H9 (cell line): ENCODE measurements around the gene MUC4. TPM values are rescaled to one million over a fixed set of nuclear protein-coding genes. Genes with fewer than 3 reads are reported as not detected.
A peak's percentile ranks its signal among the peaks of the same experiment; 100 is the strongest.

Experiments used
- DNase-seq: peaks from one replicate; pipeline ENCODE4 v3.0.0-alpha.2; 2017
- H2AFZ ChIP-seq: one replicate; pipeline ENCODE4 v1.6.1; 2013; ENCODE audit warnings: mild to moderate bottlenecking, low read length, control low read depth, moderate library complexity
- H2AK5ac ChIP-seq: 2 replicates; pipeline ENCODE4 v1.6.1; 2013; ENCODE audit warnings: low read length, control low read depth, mixed read lengths; ENCODE audit not compliant: insufficient read length
- H2BK120ac ChIP-seq: one replicate; pipeline ENCODE4 v1.6.1; 2013; ENCODE audit warnings: low read depth, mild to moderate bottlenecking, low read length, control low read depth, inconsistent platforms; ENCODE audit not compliant: poor library complexity, severe bottlenecking
- H2BK12ac ChIP-seq: 2 replicates; pipeline ENCODE4 v1.6.1; 2013; ENCODE audit warnings: low read length, control low read depth, mixed read lengths, low read depth; ENCODE audit not compliant: insufficient read length
- H2BK15ac ChIP-seq: 2 replicates; pipeline ENCODE4 v1.6.1; 2013; ENCODE audit warnings: low read depth, low read length, control low read depth
- H2BK20ac ChIP-seq: one replicate; pipeline ENCODE4 v1.6.1; 2013; ENCODE audit warnings: low read depth, mild to moderate bottlenecking, low read length, control low read depth, inconsistent platforms; ENCODE audit not compliant: poor library complexity, severe bottlenecking
- H2BK5ac ChIP-seq: 2 replicates; pipeline ENCODE4 v1.6.1; 2013; ENCODE audit warnings: low read length, control low read depth, mixed read lengths; ENCODE audit not compliant: insufficient read length
- H3K14ac ChIP-seq: 2 replicates; pipeline ENCODE4 v1.6.1; 2013; ENCODE audit warnings: low read length, control low read depth; ENCODE audit not compliant: insufficient read depth
- H3K18ac ChIP-seq: 2 replicates; pipeline ENCODE4 v1.6.1; 2013; ENCODE audit warnings: low read depth, mild to moderate bottlenecking, mixed read lengths, low read length, control low read depth; ENCODE audit not compliant: insufficient read length
- H3K23ac ChIP-seq: 2 replicates; pipeline ENCODE4 v1.6.1; 2013; ENCODE audit warnings: low read length, control low read depth, mixed read lengths, low read depth; ENCODE audit not compliant: insufficient read length
- H3K23me2 ChIP-seq: 2 replicates; pipeline ENCODE4 v1.6.1; 2013; ENCODE audit warnings: low read depth, mild to moderate bottlenecking, mixed read lengths, low read length, control low read depth; ENCODE audit not compliant: insufficient read length, poor library complexity, severe bottlenecking
- H3K27ac ChIP-seq: 2 replicates; pipeline ENCODE4 v1.5.1; 2013; ENCODE audit warnings: low read length, control low read depth, mixed read lengths, low read depth; ENCODE audit not compliant: insufficient read length
- H3K27me3 ChIP-seq: 2 replicates; pipeline ENCODE4 v1.6.1; 2013; ENCODE audit warnings: low read length, control low read depth, inconsistent platforms; ENCODE audit not compliant: insufficient read depth
- H3K4ac ChIP-seq: 2 replicates; pipeline ENCODE4 v1.6.1; 2013; ENCODE audit warnings: low read depth, mild to moderate bottlenecking, control low read depth, inconsistent platforms, low read length, moderate library complexity
- H3K4me1 ChIP-seq: 2 replicates; pipeline ENCODE4 v1.6.1; 2013; ENCODE audit warnings: low read length, control low read depth, inconsistent platforms; ENCODE audit not compliant: insufficient read depth
- H3K4me2 ChIP-seq: 2 replicates; pipeline ENCODE4 v1.6.1; 2013; ENCODE audit warnings: low read length, control low read depth, mixed read lengths; ENCODE audit not compliant: insufficient read length, insufficient read depth
- H3K56ac ChIP-seq: 2 replicates; pipeline ENCODE4 v1.6.1; 2013; ENCODE audit warnings: low read depth, mild to moderate bottlenecking, mixed read lengths, low read length, control low read depth; ENCODE audit not compliant: insufficient read length
- H3K79me1 ChIP-seq: 2 replicates; pipeline ENCODE4 v1.6.1; 2013; ENCODE audit warnings: low read depth, mild to moderate bottlenecking, moderate library complexity, low read length, control low read depth, inconsistent platforms; ENCODE audit not compliant: insufficient read depth, poor library complexity, severe bottlenecking
- H3K79me2 ChIP-seq: 2 replicates; pipeline ENCODE4 v1.6.1; 2013; ENCODE audit warnings: low read length, control low read depth, inconsistent platforms; ENCODE audit not compliant: insufficient read depth
- H3K9ac ChIP-seq: 2 replicates; pipeline ENCODE4 v1.6.1; 2013; ENCODE audit warnings: low read length, control low read depth, mixed read lengths; ENCODE audit not compliant: insufficient read length; ENCODE audit errors: extremely low read depth
- H3K9me3 ChIP-seq: one replicate; pipeline ENCODE4 v1.6.1; 2013; ENCODE audit warnings: low read depth, low read length, inconsistent platforms; ENCODE audit not compliant: control insufficient read depth
- H3T11ph ChIP-seq: one replicate; pipeline ENCODE4 v1.6.1; 2013; ENCODE audit warnings: mild to moderate bottlenecking, low read length, control low read depth, inconsistent platforms
- H4K20me1 ChIP-seq: one replicate; pipeline ENCODE4 v1.6.1; 2013; ENCODE audit not compliant: control insufficient read depth, insufficient read length, insufficient read depth
- H4K5ac ChIP-seq: 2 replicates; pipeline ENCODE4 v1.6.1; 2013; ENCODE audit warnings: low read depth, mild to moderate bottlenecking, mixed read lengths, low read length, control low read depth; ENCODE audit not compliant: insufficient read length
- H4K8ac ChIP-seq: replicated peaks from 2 replicates; pipeline ENCODE4 v1.6.1; 2013; ENCODE audit warnings: low read length, control low read depth, mixed read lengths, low read depth; ENCODE audit not compliant: insufficient read length
- H4K91ac ChIP-seq: 2 replicates; pipeline ENCODE4 v1.6.1; 2013; ENCODE audit warnings: low read depth, mild to moderate bottlenecking, moderate library complexity, mixed read lengths, low read length, control low read depth; ENCODE audit not compliant: insufficient read length
- H3K27ac Mint-ChIP-seq, 3 experiments: 2 replicates in 2 of 3; 3 replicates in 1 of 3; pipeline ENCODE4 v1.8.0; 2020 to 2021; ENCODE audit warnings: mixed read lengths in 3 of 3, mild to moderate bottlenecking in 1 of 3, moderate library complexity in 1 of 3
- H3K27me3 Mint-ChIP-seq: 2 replicates; pipeline ENCODE4 v1.8.0; 2021; ENCODE audit warnings: low read depth, mild to moderate bottlenecking, moderate library complexity, mixed read lengths
- H3K36me3 Mint-ChIP-seq, 3 experiments: 2 replicates in 2 of 3; 3 replicates in 1 of 3; pipeline ENCODE4 v1.8.0; 2020 to 2021; ENCODE audit warnings: low read depth in 3 of 3, mixed read lengths in 3 of 3; ENCODE audit not compliant: insufficient read depth in 1 of 3
- H3K4me1 Mint-ChIP-seq, 2 experiments: 2 replicates each; pipeline ENCODE4 v1.8.0; 2020; ENCODE audit warnings: mixed read lengths in 2 of 2
- H3K4me3 Mint-ChIP-seq, 2 experiments: 2 replicates in 1 of 2; 3 replicates in 1 of 2; pipeline ENCODE4 v1.8.0; 2020 to 2021; ENCODE audit warnings: mild to moderate bottlenecking in 2 of 2, mixed read lengths in 2 of 2, moderate library complexity in 1 of 2
- H3K9me3 Mint-ChIP-seq, 2 experiments: 2 replicates in 1 of 2; 3 replicates in 1 of 2; pipeline ENCODE4 v1.8.0; 2020; ENCODE audit warnings: mild to moderate bottlenecking in 2 of 2, mixed read lengths in 2 of 2, moderate library complexity in 1 of 2
- CTCF ChIP-seq: fragments of 200-600 bp; sonication (generic); conservative IDR thresholded peaks from 3 replicates; pipeline ENCODE4 v1.8.0; 2021; ENCODE audit warnings: antibody characterized with exemption, mild to moderate bottlenecking
- WGBS: extraction: QIAGEN DNeasy Blood & Tissue Kit; methylation state at CpG from one replicate; pipeline ENCODE4 v1.1.7; 2013; ENCODE audit warnings: missing lambda C conversion rate, low lambda C conversion rate, mixed read lengths; ENCODE audit not compliant: insufficient read length; ENCODE audit errors: extremely low coverage; 5-methylcytosine and 5-hydroxymethylcytosine counted together
- total RNA-seq: library from RNA; stranded (reverse); gene quantifications from 2 replicates; pipeline ENCODE4 v1.2.1, GENCODE V29; 2021

Gene MUC4
- total RNA-seq, 1 experiment from 2014 or later: 1.2 TPM

GRCh38 chr3:195698325-195698646 is 113.4 kb downstream of the MUC4 start:
- Histone ChIP-seq H3K4me2 (peak overlapping the region; percentile 18), H2BK15ac (no peak overlapping the region), H3K23me2 (no peaks in the 10 kb centered on the region), H3T11ph (no peak overlapping the region), H3K79me2 (no peaks in the 10 kb centered on the region), H2BK5ac (no peak overlapping the region), H4K5ac (no peak overlapping the region), H2AFZ (no peak overlapping the region), H4K20me1 (no peaks in the 10 kb centered on the region), H3K9me3 (no peaks in the 10 kb centered on the region), H3K9ac (no peak overlapping the region), H3K14ac (no peak overlapping the region), H3K27ac (no peak overlapping the region), H3K4me1 (peaks cover 8% of the 10 kb centered on the region; the same call in 1 of the 2 replicates), H3K4ac (no peak overlapping the region), H4K8ac (no peak overlapping the region), H3K23ac (no peak overlapping the region), H2AK5ac (no peak overlapping the region), H3K27me3 (no peaks in the 10 kb centered on the region), H2BK20ac (no peak overlapping the region), H2BK120ac (no peak overlapping the region), H2BK12ac (no peak overlapping the region), H3K56ac (no peak overlapping the region), H4K91ac (no peak overlapping the region), H3K18ac (no peak overlapping the region), H3K79me1 (no peaks in the 10 kb centered on the region)
- peaks cover 0 to 20% (median 5%) of the 10 kb centered on the region in 3 experiments; a peak in 5 of 7 replicates for H3K36me3 Mint-ChIP-seq
- no CpG with 5 or more reads among the region's 4 CpGs for WGBS
- peaks cover 11% of the 10 kb centered on the region for H3K27me3 Mint-ChIP-seq
- H3K4me3 Mint-ChIP-seq: no peak overlapping the region; a peak in 2 of 5 replicates
- peaks cover 26 to 29% of the 10 kb centered on the region in 2 experiments for H3K4me1 Mint-ChIP-seq
- peak overlapping the region; percentile 0 to 59 (median 24); a peak in 6 of 7 replicates for H3K27ac Mint-ChIP-seq
- H3K9me3 Mint-ChIP-seq: no peaks in the 10 kb centered on the region
- no peak for DNase-seq
- TF ChIP-seq CTCF: no peak
